Upper lobe of right lung (tissue), 1 donor: ENCODE results near the gene SHISAL1. TPM values are rescaled to one million over a fixed set of nuclear protein-coding genes. Genes with fewer than 3 reads are reported as not detected.

Experiments
- ATAC-seq: fragments of 200-7000 bp; cut with Tn5 transposase; one replicate; pipeline ENCODE4 v1.9.1; 2020; ENCODE audit warnings: mild to moderate bottlenecking, moderate library complexity
- DNase-seq: peaks from one replicate; pipeline ENCODE4 v3.0.0-alpha.2; 2020
- H3K27ac ChIP-seq: fragments of 200-600 bp; one replicate; pipeline ENCODE4 v1.8.0; 2022
- H3K27me3 ChIP-seq: fragments of 200-600 bp; one replicate; pipeline ENCODE4 v1.8.0; 2022; ENCODE audit warnings: mild to moderate bottlenecking
- H3K36me3 ChIP-seq: fragments of 200-600 bp; one replicate; pipeline ENCODE4 v1.8.0; 2022
- H3K4me1 ChIP-seq: fragments of 200-600 bp; one replicate; pipeline ENCODE4 v1.8.0; 2022
- H3K4me3 ChIP-seq: fragments of 200-600 bp; one replicate; pipeline ENCODE4 v1.8.0; 2022; ENCODE audit warnings: mild to moderate bottlenecking
- H3K9me3 ChIP-seq: fragments of 200-600 bp; one replicate; pipeline ENCODE4 v1.8.0; 2022
- CTCF ChIP-seq: fragments of 200-600 bp; IDR thresholded peaks from one replicate; pipeline ENCODE4 v1.8.0; 2022; ENCODE audit warnings: antibody characterized with exemption
- intact Hi-C: fragments of 100-400 bp; cut with DNase I; formaldehyde crosslinking; loops from one replicate; pipeline ENCODE4 v1.11.0; 2022
- total RNA-seq: library from RNA; stranded (reverse); fragmentation: NEBNext Ultra II Directional; extraction: Animal tissue kit (Norgen Biotek cat#: 25700); gene quantifications from one replicate; pipeline ENCODE4 v1.2.1, GENCODE V29; 2021
- donor health status: DM: no; HTN: yes; CAD: no; lungs with severe emphysema.

SHISAL1 gene
- total RNA-seq, 1 donor from 2014 or later: 1.0 TPM

- DNase-seq (no peak), ATAC-seq (no peak)
- H3K36me3 ChIP-seq: no peaks in the 10 kb centered on the region
- intact Hi-C loops: no loop called here
- H3K27me3 ChIP-seq: no peaks in the 10 kb centered on the region
- H3K27ac ChIP-seq: no peak overlapping the region
- TF ChIP-seq CTCF: no peak
- no peak overlapping the region for H3K4me3 ChIP-seq
- no peaks in the 10 kb centered on the region for H3K4me1 ChIP-seq
- no peaks in the 10 kb centered on the region for H3K9me3 ChIP-seq
Observed at GRCh38 chr22:44256556-44257485, 55.9 kb downstream of the SHISAL1 start.

GRCh38 chr22:44256085-44256484 lies 56.7 kb downstream of the SHISAL1 start:
- H3K27ac ChIP-seq: no peak overlapping the region
- DNase-seq (no peak), ATAC-seq (no peak)
- H3K4me3 ChIP-seq: no peak overlapping the region
- TF ChIP-seq CTCF: no peak
- no peaks in the 10 kb centered on the region for H3K27me3 ChIP-seq
- intact Hi-C loops: no loop called here
- no peaks in the 10 kb centered on the region for H3K36me3 ChIP-seq
- no peaks in the 10 kb centered on the region for H3K9me3 ChIP-seq
- H3K4me1 ChIP-seq: no peaks in the 10 kb centered on the region

DNA sequence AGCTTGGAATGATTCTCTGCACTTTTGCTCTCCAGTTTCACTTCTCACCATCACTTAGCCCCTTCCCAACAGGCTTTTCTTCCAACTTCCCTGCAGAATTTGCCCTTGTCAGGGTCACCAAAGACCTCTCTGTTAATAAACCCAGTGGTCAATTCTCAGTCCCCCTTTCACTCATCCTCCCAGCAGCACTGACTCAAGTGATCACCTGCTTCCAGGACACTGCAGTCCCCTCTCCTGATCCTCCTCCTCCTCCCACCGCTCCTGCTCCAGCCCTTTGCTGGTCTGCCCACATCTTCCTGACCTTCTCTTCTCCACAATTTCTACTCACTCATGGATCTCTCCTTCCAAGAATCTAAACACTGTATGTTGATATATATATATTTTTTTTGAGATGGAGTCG lies 57.9 kb downstream of the SHISAL1 start:
- H3K27ac ChIP-seq: no peak overlapping the region

GRCh38 chr22:44249376-44250147 lies 63.2 kb downstream of the SHISAL1 start:
- Histone ChIP-seq H3K4me3 (no peak overlapping the region), H3K4me1 (no peaks in the 10 kb centered on the region), H3K27ac (no peak overlapping the region), H3K9me3 (no peaks in the 10 kb centered on the region), H3K36me3 (no peaks in the 10 kb centered on the region), H3K27me3 (peaks cover 3% of the 10 kb centered on the region)
- no peak for ATAC-seq
- DNase-seq: no peak
- intact Hi-C loops: no loop called here
- TF ChIP-seq CTCF: no peak

More for the DNA sequence above, 57.9 kb downstream of the SHISAL1 start:
- DNase-seq: no peak
- no peak for TF ChIP-seq CTCF
- ATAC-seq: no peak
- H3K27me3 ChIP-seq: no peaks in the 10 kb centered on the region
- no peaks in the 10 kb centered on the region for H3K36me3 ChIP-seq
- H3K9me3 ChIP-seq: no peaks in the 10 kb centered on the region
- H3K4me3 ChIP-seq: no peak overlapping the region
- intact Hi-C loops: no loop called here
- no peaks in the 10 kb centered on the region for H3K4me1 ChIP-seq

DNA sequence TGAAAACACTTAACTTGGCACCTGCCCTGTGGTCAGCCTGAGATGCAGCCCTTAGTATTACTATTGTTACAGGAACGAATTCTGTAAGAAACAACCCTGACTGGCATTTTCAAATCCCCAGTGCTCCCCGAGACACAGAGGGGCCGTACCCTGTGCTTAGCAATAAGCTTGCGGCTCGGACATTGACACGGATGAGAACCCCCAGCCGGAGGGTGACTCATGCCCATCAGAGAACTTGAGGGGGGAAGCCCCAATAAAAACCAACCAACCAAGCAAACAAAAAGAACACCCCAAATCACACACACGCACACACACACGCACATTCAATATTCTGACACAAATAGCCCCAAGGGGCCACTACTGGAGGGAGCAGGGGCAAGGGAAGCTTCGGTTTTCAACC lies 63.8 kb downstream of the SHISAL1 start:
- peaks cover 9% of the 10 kb centered on the region for H3K27me3 ChIP-seq
- intact Hi-C loops: no loop called here
- ATAC-seq: no peak

More for the DNA sequence above, 63.8 kb downstream of the SHISAL1 start:
- Histone ChIP-seq H3K9me3 (no peaks in the 10 kb centered on the region), H3K4me3 (no peak overlapping the region), H3K4me1 (no peaks in the 10 kb centered on the region), H3K36me3 (no peaks in the 10 kb centered on the region), H3K27ac (no peak overlapping the region)
- no peak for DNase-seq
- no peak for TF ChIP-seq CTCF
